Adrenal gland (tissue), 12 donors: ENCODE measurements around the gene TFRC. TPM values are rescaled to one million over a fixed set of nuclear protein-coding genes. Genes with fewer than 3 reads are reported as not detected.
A peak's percentile ranks its signal among the peaks of the same experiment; 100 is the strongest.
"Not testable (repeated sequence)": the region's sequence is repeated elsewhere in the genome, so short reads cannot be mapped to it uniquely, and the experiment has no call there.

Experiments used
- DNase-seq, 7 donors: peaks; one replicate each; pipeline ENCODE4 v3.0.0-alpha.2; 2019 to 2020
- H3K27ac ChIP-seq, 5 donors: fragments of 200-600 bp; sonication (generic) in 4 of 5; 1 replicate in 3 of 5; 2 replicates in 2 of 5; pipeline versions ENCODE4 v1.5.1 to v1.8.0; 2016 to 2020; ENCODE audit warnings: mild to moderate bottlenecking in 1 of 5
- H3K27me3 ChIP-seq: fragments of 200-600 bp; 2 replicates; pipeline ENCODE4 v1.8.0; 2021
- H3K36me3 ChIP-seq, 2 donors: fragments of 200-600 bp; replicated peaks in 1 of 2; 1 replicate in 1 of 2; 2 replicates in 1 of 2; pipeline versions ENCODE4 v1.5.1 to v1.8.0; 2018 to 2022
- H3K4me1 ChIP-seq, 2 donors: fragments of 200-600 bp; replicated peaks in 1 of 2; 1 replicate in 1 of 2; 2 replicates in 1 of 2; pipeline versions ENCODE4 v1.5.1 to v1.8.0; 2018 to 2021
- H3K4me3 ChIP-seq, 4 donors: fragments of 200-600 bp; sonication (generic) in 3 of 4; one replicate each; pipeline ENCODE4 v1.5.1; 2016 to 2018
- H3K9me3 ChIP-seq, 3 donors: fragments of 200-600 bp; sonication (generic) in 1 of 3; replicated peaks in 1 of 3; 1 replicate in 2 of 3; 2 replicates in 1 of 3; pipeline versions ENCODE4 v1.5.1 to v1.8.0; 2016 to 2021
- CTCF ChIP-seq, 6 experiments: fragments of 450-650 bp in 4 of 6; fragments of 200-600 bp in 2 of 6; sonication (generic) in 1 of 6; IDR thresholded peaks; 1 replicate in 5 of 6; 2 replicates in 1 of 6; pipeline versions ENCODE4 v1.5.1 to v1.8.0; 2016 to 2021; ENCODE audit warnings: antibody characterized with exemption in 6 of 6, mild to moderate bottlenecking in 2 of 6, moderate library complexity in 1 of 6
- POLR2A ChIP-seq, 2 donors: fragments of 450-650 bp; IDR thresholded peaks; one replicate each; pipeline ENCODE4 v1.6.1; 2017; ENCODE audit warnings: antibody characterized with exemption in 2 of 2, mild to moderate bottlenecking in 2 of 2, moderate library complexity in 1 of 2
- WGBS, 4 donors: extraction: QIAGEN DNeasy Blood & Tissue Kit in 2 of 4; methylation state at CpG; one replicate each; pipeline versions ENCODE4 v1.1.5 to v1.1.7; 2013 to 2017; 5-methylcytosine and 5-hydroxymethylcytosine counted together
- intact Hi-C, 2 donors: fragments of 100-400 bp; cut with DNase I; formaldehyde crosslinking; loops; one replicate each; pipeline versions ENCODE4 v1.14.1 to v1.15.0; 2022 to 2023
- polyA plus RNA-seq, 3 donors: library from polyadenylated mRNA; stranded (reverse); fragments of 200-250 nt in 2 of 3; fragments of 350-450 nt in 1 of 3; fragmentation: Illumina TruSeq in 1 of 3; extraction: RNeasy Lipid Tissue Mini Kit (QIAGEN cat#74804) in 1 of 3; gene quantifications; one replicate each; pipeline ENCODE4 v1.2.3, GENCODE V29; 2013 to 2014
- total RNA-seq, 9 donors: library from RNA; depleted of rRNA in 4 of 9; stranded (reverse); fragments of >200 nt in 4 of 9; fragments of 120-200 nt in 1 of 9; fragmentation: NEBNext Ultra II Directional in 1 of 9; extraction: Animal tissue kit (Norgen Biotek cat#: 25700) in 1 of 9; gene quantifications; one replicate each; pipeline versions ENCODE4 v1.1.0 to v1.2.4, GENCODE V29; 2013 to 2023
- donor health status: healthy with polysubstance abuse.
- donor health status: Bipolar disorder and iron deficiency.
- donor health status: DM: yes; HTN: yes; CAD: no.
- donor health status: DM: no; HTN: no; CAD: no.
- donor health status: DM: no; HTN: no; CAD: no.
- donor health status: DM: yes; HTN: yes; CAD: no.

Gene TFRC
- total and polyA plus RNA-seq, 12 donors, result 7.3 to 414 (median 60.8) TPM

DNA sequence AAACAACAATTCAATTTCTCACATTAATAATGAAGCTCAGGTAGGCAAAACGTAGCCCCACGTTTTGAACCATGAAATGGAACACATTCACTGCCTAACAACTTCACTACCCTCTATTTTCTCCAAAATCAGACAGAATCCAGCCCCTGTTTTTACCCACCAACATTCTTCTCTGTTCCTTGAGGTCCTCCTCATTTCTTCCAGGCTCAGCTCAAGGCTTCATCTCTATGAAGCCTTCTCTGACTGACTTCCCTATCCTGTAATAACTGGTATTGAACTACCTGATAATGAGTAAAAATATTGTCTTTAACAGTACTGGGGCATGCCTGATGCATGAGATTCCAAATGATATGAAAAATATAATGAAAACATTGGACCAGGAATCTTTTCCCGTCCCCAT is 2.2 kb downstream of the TFRC start:
- 70 to 85% (median 83%) methylated on average over 3 of the region's 3 CpGs for WGBS, 4 donors
- TF ChIP-seq POLR2A (IDR thresholded peaks at IDR 0.05) (no peak), CTCF (IDR thresholded peaks at IDR 0.05) (no peak)
- intact Hi-C loops, result no loop called here
- Histone ChIP-seq H3K4me3 (no peak overlapping the region), H3K4me1 (peaks cover 0 to 26% of the 10 kb centered on the region in 2 donors), H3K27me3 (no peaks in the 10 kb centered on the region), H3K36me3 (peaks cover 0 to 2% of the 10 kb centered on the region in 2 donors), H3K9me3 (no peaks in the 10 kb centered on the region), H3K27ac (no peak overlapping the region)
- no peak for DNase-seq

- Histone ChIP-seq H3K36me3 (peaks cover 0 to 44% of the 10 kb centered on the region in 2 donors), H3K4me3 (no peak overlapping the region), H3K9me3 (no peaks in the 10 kb centered on the region), H3K4me1 (peaks cover 0 to 8% of the 10 kb centered on the region in 2 donors), H3K27ac (no peak overlapping the region), H3K27me3 (no peaks in the 10 kb centered on the region)
- TF ChIP-seq CTCF (IDR thresholded peaks at IDR 0.05) (no peak), POLR2A (IDR thresholded peaks at IDR 0.05) (no peak)
- intact Hi-C loops, result no loop called here
- WGBS, 4 donors, result 90 to 92% (median 91%) methylated on average over 6 of the region's 6 CpGs
- DNase-seq, result no peak
These were observed 6.9 kb downstream of the TFRC start for GRCh38 chr3:196075013-196075412.

- Histone ChIP-seq H3K36me3 (peaks cover 0 to 58% of the 10 kb centered on the region in 2 donors), H3K9me3 (no peaks in the 10 kb centered on the region), H3K27ac (no peak overlapping the region), H3K4me1 (no peaks in the 10 kb centered on the region), H3K4me3 (no peak overlapping the region), H3K27me3 (no peaks in the 10 kb centered on the region)
- intact Hi-C loops, result loop anchor here (5.0 kb wide), 1 partner anchor 124 kb away; no protein-coding TSS in a partner anchor
- 34 to 40% (median 38%) methylated on average over 6 of the region's 6 CpGs for WGBS, 4 donors
- DNase-seq, result peak; percentile 53 to 79 (median 65)
- TF ChIP-seq CTCF (IDR thresholded peaks at IDR 0.05) (peak; percentile 68 to 90 (median 80)), POLR2A (IDR thresholded peaks at IDR 0.05) (no peak)
These were observed 8.6 kb downstream of the TFRC start for GRCh38 chr3:196073255-196073753.

- Histone ChIP-seq H3K4me1 (no peaks in the 10 kb centered on the region), H3K27me3 (no peaks in the 10 kb centered on the region), H3K4me3 (no peak overlapping the region), H3K36me3 (peaks cover 0 to 68% of the 10 kb centered on the region in 2 donors), H3K27ac (no peak overlapping the region), H3K9me3 (no peaks in the 10 kb centered on the region)
- WGBS, 4 donors, result 92 to 100% (median 97%) methylated on average over 1 of the region's 1 CpG
- intact Hi-C loops, result loop anchor here (5.0 kb wide), 1 partner anchor 125 kb away; no protein-coding TSS in a partner anchor
- no peak for TF ChIP-seq CTCF (IDR thresholded peaks at IDR 0.05)
- no peak for TF ChIP-seq POLR2A (IDR thresholded peaks at IDR 0.05)
- DNase-seq, result no peak
These were observed 9.6 kb downstream of the TFRC start for GRCh38 chr3:196072313-196072712.

DNA sequence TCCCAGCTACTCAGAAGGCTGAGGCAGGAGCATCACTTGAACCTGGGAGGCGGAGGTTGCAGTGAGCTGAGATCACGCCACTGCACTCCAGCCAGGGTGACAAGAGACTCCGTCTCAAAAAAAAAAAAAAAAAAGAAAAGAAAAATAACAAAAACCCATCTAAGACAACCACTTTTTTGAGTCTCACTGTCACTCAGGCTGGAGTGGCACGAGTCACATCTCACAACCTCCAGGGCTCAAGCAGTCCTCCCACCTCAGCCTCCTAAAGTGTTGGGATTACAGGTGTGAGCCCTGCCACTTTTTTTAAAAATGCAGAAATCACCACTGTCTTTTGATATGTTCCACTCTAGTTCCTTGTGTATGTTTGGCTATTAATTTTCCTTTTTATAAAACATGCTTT is 13.1 kb downstream of the TFRC start:
- H3K27ac ChIP-seq, DNase-seq, intact Hi-C loops, H3K27me3 ChIP-seq, H3K4me3 ChIP-seq, H3K4me1 ChIP-seq, H3K9me3 ChIP-seq: not testable (repeated sequence)
- WGBS, 4 donors, result 93 to 97% (median 94%) methylated on average over 4 of the region's 4 CpGs
- peaks cover 0 to 92% of the 10 kb centered on the region in 2 donors for H3K36me3 ChIP-seq
